HepG2 (cell line): ENCODE results near the gene MARCHF2. TPM values are rescaled to one million over a fixed set of nuclear protein-coding genes. Genes with fewer than 3 reads are reported as not detected.
A peak's percentile ranks its signal among the peaks of the same experiment; 100 is the strongest.

Source experiments
- ADNP ChIP-seq: sonication (generic); formaldehyde crosslinking; IDR thresholded peaks from 2 replicates; pipeline ENCODE4 v1.4.0; 2020; ENCODE audit warnings: missing genetic modification reagents
- CC2D1A ChIP-seq: sonication (generic); formaldehyde crosslinking; IDR thresholded peaks from 2 replicates; pipeline ENCODE4 v1.8.1; 2023; ENCODE audit warnings: mild to moderate bottlenecking, missing genetic modification reagents
- CHCHD3 ChIP-seq: sonication (generic); formaldehyde crosslinking; IDR thresholded peaks from 2 replicates; pipeline ENCODE4 v1.8.0; 2022; ENCODE audit warnings: mild to moderate bottlenecking, missing genetic modification reagents, moderate library complexity
- ELF3 ChIP-seq: IDR thresholded peaks from 2 replicates; pipeline ENCODE4 v1.6.1; 2016; ENCODE audit warnings: missing genetic modification reagents, missing compliant biosample characterization
- GZF1 ChIP-seq: sonication (generic); formaldehyde crosslinking; IDR thresholded peaks from 2 replicates; pipeline ENCODE4 v1.5.1; 2020; ENCODE audit warnings: mild to moderate bottlenecking, missing genetic modification reagents
- HOMEZ ChIP-seq: IDR thresholded peaks from 2 replicates; pipeline ENCODE4 v1.6.1; 2016; ENCODE audit warnings: low read depth
- MTA1 ChIP-seq: sonication (generic); formaldehyde crosslinking; IDR thresholded peaks from 2 replicates; pipeline ENCODE4 v1.4.0; 2020; ENCODE audit warnings: missing genetic modification reagents, mild to moderate bottlenecking, borderline replicate concordance
- MXD4 ChIP-seq: IDR thresholded peaks from 2 replicates; pipeline ENCODE4 v1.6.1; 2016; ENCODE audit warnings: mild to moderate bottlenecking, missing biosample characterization, missing genetic modification reagents
- PHF21A ChIP-seq: sonication (generic); formaldehyde crosslinking; IDR thresholded peaks from 2 replicates; pipeline ENCODE4 v1.5.0; 2020; ENCODE audit warnings: mild to moderate bottlenecking, missing genetic modification reagents
- PTBP1 ChIP-seq: fragments of 200-400 bp; formaldehyde crosslinking; IDR thresholded peaks from 2 replicates; pipeline ENCODE4 v1.6.1; 2018; ENCODE audit warnings: low read length, low read depth; ENCODE audit not compliant: poor library complexity, severe bottlenecking
- SMYD3 ChIP-seq: sonication (generic); formaldehyde crosslinking; IDR thresholded peaks from 2 replicates; pipeline ENCODE4 v1.8.1; 2023; ENCODE audit warnings: mild to moderate bottlenecking, missing genetic modification reagents
- TEAD3 ChIP-seq: optimal IDR thresholded peaks from 2 replicates; pipeline ENCODE3; 2016; ENCODE audit warnings: borderline replicate concordance
- ZBTB34 ChIP-seq: sonication (generic); formaldehyde crosslinking; IDR thresholded peaks from 2 replicates; pipeline ENCODE4 v1.8.0; 2022; ENCODE audit warnings: mild to moderate bottlenecking, missing genetic modification reagents
- ZFP62 ChIP-seq: sonication (generic); formaldehyde crosslinking; IDR thresholded peaks from 2 replicates; pipeline ENCODE4 v1.4.0; 2020; ENCODE audit warnings: missing genetic modification reagents
- ZNF24 ChIP-seq: fragments of 450-650 bp; IDR thresholded peaks from 2 replicates; pipeline ENCODE4 v1.6.1; 2017; ENCODE audit warnings: antibody characterized with exemption, mild to moderate bottlenecking
- ZNF569 ChIP-seq: sonication (generic); formaldehyde crosslinking; IDR thresholded peaks from 2 replicates; pipeline ENCODE4 v1.5.0; 2020; ENCODE audit warnings: mild to moderate bottlenecking, missing genetic modification reagents, moderate library complexity, borderline replicate concordance
- ZNF614 ChIP-seq: IDR thresholded peaks from 2 replicates; pipeline ENCODE4 v1.6.1; 2018; ENCODE audit warnings: missing biosample characterization, missing genetic modification reagents, inconsistent platforms, borderline replicate concordance
- ZNF879 ChIP-seq: sonication (generic); formaldehyde crosslinking; IDR thresholded peaks from 2 replicates; pipeline ENCODE4 v1.8.1; 2023; ENCODE audit warnings: missing genetic modification reagents
- ZSCAN22 ChIP-seq: sonication (generic); formaldehyde crosslinking; IDR thresholded peaks from 2 replicates; pipeline ENCODE4 v1.4.0; 2020; ENCODE audit warnings: mild to moderate bottlenecking, missing genetic modification reagents
- ZSCAN5A ChIP-seq: sonication (generic); formaldehyde crosslinking; IDR thresholded peaks from 2 replicates; pipeline ENCODE4 v1.8.0; 2022; ENCODE audit warnings: mild to moderate bottlenecking, missing genetic modification reagents, borderline replicate concordance
- ZUFSP ChIP-seq: sonication (generic); formaldehyde crosslinking; IDR thresholded peaks from 2 replicates; pipeline ENCODE4 v1.9.0; 2021; ENCODE audit warnings: missing genetic modification reagents, mild to moderate bottlenecking, borderline replicate concordance
- polyA plus RNA-seq, 8 experiments: library from polyadenylated mRNA; depleted of rRNA in 3 of 8; stranded (reverse) in 7 of 8; unstranded in 1 of 8; fragments of >200 nt; fragmentation: Illumina TruSeq in 4 of 8; extraction: Trizol in 4 of 8; gene quantifications; 2 replicates each; pipeline versions ENCODE4 v1.2.1 to v1.2.3, GENCODE V29; 2011 to 2016; ENCODE audit warnings: low read depth in 4 of 8, missing spikeins in 1 of 8, mixed read lengths in 1 of 8; ENCODE audit not compliant: insufficient read depth in 1 of 8
- total RNA-seq, 5 experiments: library from RNA; depleted of rRNA; stranded (reverse); fragments of >200 nt; fragmentation: Illumina TruSeq; extraction: Trizol; gene quantifications; 2 replicates each; pipeline ENCODE4 v1.2.3, GENCODE V29; 2016; ENCODE audit warnings: low read depth in 1 of 5

The MARCHF2 gene
- total and polyA plus RNA-seq, 2 of the 13 experiments (the other 11 are each of a cell fraction or from before 2014, with no cell fraction given): 12.7 to 13.0 TPM

- TF ChIP-seq ZBTB34 (no peak; the same call in 1 of the 2 replicates), ZFP62 (CRISPR knock-in tag) (no peak), ZSCAN22 (CRISPR knock-in tag) (no peak), CC2D1A (CRISPR knock-in tag) (no peak), ZUFSP (CRISPR knock-in tag) (no peak), PTBP1 (no peak), MXD4 (no peak), ADNP (CRISPR knock-in tag) (peak; percentile 85), ZSCAN5A (CRISPR knock-in tag) (no peak), CHCHD3 (no peak), ZNF24 (no peak), HOMEZ (CRISPR knock-in tag) (peak; percentile 57; the same call in 1 of the 2 replicates), GZF1 (no peak), ELF3 (CRISPR knock-in tag) (no peak), ZNF879 (CRISPR knock-in tag) (0 out of 2 replicates have a peak, but pooled peaks have one; percentile 42), ZNF569 (no peak), SMYD3 (CRISPR knock-in tag) (no peak), MTA1 (CRISPR knock-in tag) (peak; percentile 92), TEAD3 (CRISPR knock-in tag) (peak; percentile 69), PHF21A (CRISPR knock-in tag) (peak; percentile 96), ZNF614 (CRISPR knock-in tag) (peak; percentile 86)
Measured at GRCh38 chr19:8373867-8374813, 39.0 kb upstream of the MARCHF2 start (continued).
